ENCODE measurements around the gene CCDC91. TPM values are rescaled to one million over a fixed set of nuclear protein-coding genes. Genes with fewer than 3 reads are reported as not detected.

Gene CCDC91
- total RNA-seq, 1 experiment from 2014 or later = 9.1 TPM

DNA sequence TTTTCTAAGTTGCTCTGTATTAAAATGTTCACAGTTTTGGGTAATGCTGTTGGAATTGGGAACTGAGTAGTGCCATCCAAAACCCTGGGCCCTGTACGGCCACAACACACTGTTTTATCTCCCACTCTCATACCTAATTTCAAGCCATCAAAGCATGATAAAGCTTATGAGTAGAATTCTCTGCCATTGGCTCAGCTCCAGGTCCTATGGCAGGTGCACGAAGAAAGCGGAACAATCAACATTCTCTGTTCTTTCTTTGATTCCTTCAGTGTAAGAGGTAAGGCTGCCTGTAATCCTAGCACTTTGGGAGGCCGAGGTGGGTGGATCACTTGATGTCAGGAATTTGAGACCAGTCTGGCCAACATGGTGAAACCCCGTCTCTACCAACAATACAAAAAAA is 394.9 kb downstream of the CCDC91 start:
- in situ Hi-C loops (cut with HindIII; ENCODE audit: low sequenced_read_pairs) = no loop called here

DNA sequence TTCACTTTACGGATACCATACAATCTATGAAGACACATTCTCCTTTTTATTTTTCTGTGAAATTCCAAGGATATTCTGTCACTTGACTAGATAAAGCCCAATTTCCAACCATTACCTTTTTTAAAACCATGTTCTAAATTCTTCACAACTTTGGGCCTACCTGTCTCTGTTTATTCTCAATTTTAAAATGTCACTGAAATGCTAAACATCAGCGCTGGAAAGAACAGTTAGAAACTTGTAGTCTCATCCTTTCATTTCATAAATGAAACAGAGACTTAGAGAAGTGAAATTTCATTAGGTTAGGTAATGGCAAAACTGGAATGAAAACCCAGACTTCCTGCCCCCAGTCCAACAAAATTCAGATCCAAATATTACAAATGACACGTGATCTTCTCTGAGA is 396.2 kb downstream of the CCDC91 start:
- in situ Hi-C loops (cut with HindIII; ENCODE audit: low sequenced_read_pairs) = no loop called here
- no peak for DNase-seq (ENCODE audit: low spot score)

More for the DNA sequence above, 394.9 kb downstream of the CCDC91 start:
- no peak for DNase-seq (ENCODE audit: low spot score)

DNA sequence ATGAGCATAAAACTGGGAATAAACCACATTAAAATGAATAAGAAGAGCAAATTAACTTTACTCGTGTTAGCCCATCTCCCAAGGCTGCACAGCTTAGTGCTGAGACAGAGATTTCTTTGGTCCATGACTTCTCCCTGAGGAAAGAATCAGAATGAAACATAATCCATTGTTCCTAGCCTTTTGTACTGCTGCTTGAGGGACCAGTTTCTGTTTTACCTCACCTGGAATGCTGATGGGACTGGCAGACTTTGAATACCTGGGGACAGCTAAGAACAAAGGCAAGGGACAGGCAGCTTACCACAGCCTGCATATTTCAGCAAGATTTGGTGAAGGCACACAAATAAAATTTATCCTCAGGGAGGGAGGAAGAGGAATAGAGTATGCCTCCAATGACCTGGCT is 401.6 kb downstream of the CCDC91 start:
- in situ Hi-C loops (cut with HindIII; ENCODE audit: low sequenced_read_pairs) = no loop called here
- no peak for DNase-seq (ENCODE audit: low spot score)

Other genes with a start within 250 kb of the CCDC91 start
- gene PTHLH, start 217.7 kb upstream of the CCDC91 start, total RNA-seq (2014; rRNA removed; shearing (Covaris generic)) = not detected in 2 replicates

All from G401 (cell line).